Breast epithelium (tissue), 4 donors: ENCODE measurements around the gene LCT. TPM values are rescaled to one million over a fixed set of nuclear protein-coding genes. Genes with fewer than 3 reads are reported as not detected.
"Not testable (repeated sequence)": the region's sequence is repeated elsewhere in the genome, so short reads cannot be mapped to it uniquely, and the experiment has no call there.

Source experiments
- DNase-seq, 2 donors: peaks; one replicate each; pipeline ENCODE4 v3.0.0-alpha.2; 2019; ENCODE audit warnings: low spot score in 2 of 2
- H3K27ac ChIP-seq, 2 donors: fragments of 200-600 bp; sonication (generic) in 1 of 2; one replicate each; pipeline ENCODE4 v1.5.1; 2016 to 2019; ENCODE audit warnings: mild to moderate bottlenecking in 1 of 2
- H3K27me3 ChIP-seq, 2 donors: fragments of 200-600 bp; sonication (generic) in 1 of 2; one replicate each; pipeline versions ENCODE4 v1.5.1 to v1.6.0; 2017 to 2019; ENCODE audit warnings: control low read depth in 1 of 2, mild to moderate bottlenecking in 1 of 2
- H3K36me3 ChIP-seq: fragments of 200-600 bp; one replicate; pipeline ENCODE4 v1.5.1; 2019
- H3K4me1 ChIP-seq, 2 donors: fragments of 200-600 bp; sonication (generic); one replicate each; pipeline ENCODE4 v1.5.1; 2016 to 2019; ENCODE audit warnings: control low read depth in 1 of 2
- H3K4me3 ChIP-seq, 3 donors: fragments of 200-600 bp; sonication (generic); 1 replicate in 2 of 3; 2 replicates in 1 of 3; pipeline ENCODE4 v1.5.1; 2016 to 2019; ENCODE audit warnings: mild to moderate bottlenecking in 3 of 3, moderate library complexity in 2 of 3
- H3K9me3 ChIP-seq, 2 donors: fragments of 200-600 bp; sonication (generic) in 1 of 2; one replicate each; pipeline ENCODE4 v1.5.1; 2016 to 2019; ENCODE audit warnings: control low read depth in 1 of 2
- POLR2A ChIP-seq: fragments of 450-650 bp; IDR thresholded peaks from one replicate; pipeline ENCODE4 v1.6.1; 2016; ENCODE audit warnings: antibody characterized with exemption, mild to moderate bottlenecking, moderate library complexity
- POLR2AphosphoS5 ChIP-seq, 3 donors: sonication (generic); formaldehyde crosslinking; IDR thresholded peaks; one replicate each; pipeline ENCODE4 v1.6.1; 2017; ENCODE audit warnings: antibody characterized with exemption in 3 of 3
- intact Hi-C: fragments of 100-400 bp; cut with DNase I; formaldehyde crosslinking; loops from one replicate; pipeline ENCODE4 v1.15.1; 2023; ENCODE audit warnings: low total_unique reads
- total RNA-seq, 3 donors: library from RNA; depleted of rRNA; stranded (reverse); fragments of >200 nt; gene quantifications; one replicate each; pipeline ENCODE4 v1.1.0, GENCODE V29; 2016
- TF ChIP-seq, protein P1 (sequence below), 3 donors: fragments of 450-650 bp; IDR thresholded peaks; one replicate each; pipeline ENCODE4 v1.5.1; 2016 to 2017; ENCODE audit warnings: antibody characterized with exemption in 3 of 3, mild to moderate bottlenecking in 3 of 3, moderate library complexity in 3 of 3

The LCT gene
- total RNA-seq, 3 donors from 2014 or later: not detected

DNA sequence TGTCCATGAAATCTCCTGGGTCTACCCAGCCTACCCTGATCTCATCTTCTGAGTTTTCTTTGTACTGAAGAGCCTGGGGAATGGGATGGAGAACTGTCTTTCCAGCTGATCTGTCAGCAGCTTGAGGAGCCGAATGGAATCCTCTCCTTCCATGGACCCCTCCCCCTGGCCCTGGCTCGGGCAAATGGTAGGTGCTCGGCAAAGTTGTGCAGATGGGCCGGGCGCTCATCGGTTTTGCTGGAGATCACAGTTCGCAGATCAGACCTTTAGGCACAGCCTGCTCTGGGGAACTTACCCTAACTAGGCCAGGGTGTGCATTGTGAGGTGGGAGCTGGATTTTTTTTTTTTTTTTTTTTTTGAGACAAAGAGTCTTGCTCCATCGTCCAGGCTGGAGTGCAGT is 40.4 kb downstream of the LCT start:
- TF ChIP-seq POLR2A (no peak), POLR2AphosphoS5 (IDR thresholded peaks at IDR 0.05) (no peak)
- Histone ChIP-seq H3K4me3 (no peak overlapping the region), H3K36me3 (no peaks in the 10 kb centered on the region), H3K27me3 (no peaks in the 10 kb centered on the region), H3K9me3 (no peaks in the 10 kb centered on the region), H3K4me1 (no peaks in the 10 kb centered on the region), H3K27ac (no peak overlapping the region)
- no peak for DNase-seq
- intact Hi-C loops: no loop called here

DNA sequence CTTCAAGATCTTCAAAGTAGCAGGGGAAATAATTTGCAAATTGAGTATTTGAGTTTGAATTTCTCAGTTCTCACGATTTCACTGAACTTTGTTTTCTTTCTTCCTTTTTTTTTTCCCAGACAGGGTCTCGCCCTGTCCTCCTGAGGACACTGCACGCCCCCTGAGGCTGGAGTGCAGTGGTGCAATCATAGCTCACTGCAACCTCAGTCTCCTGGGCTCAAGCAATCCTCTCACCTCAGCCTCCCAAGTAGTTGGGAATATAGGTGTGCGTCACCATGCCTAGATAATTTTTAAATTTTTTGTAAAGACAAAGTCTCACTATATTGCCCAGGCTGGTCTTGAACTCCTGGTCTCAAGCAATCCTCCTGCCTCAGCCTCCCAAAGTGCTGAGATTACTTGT is 41.3 kb downstream of the LCT start:
- intact Hi-C loops, H3K27ac ChIP-seq, H3K4me3 ChIP-seq, H3K36me3 ChIP-seq, H3K4me1 ChIP-seq, H3K9me3 ChIP-seq, DNase-seq, H3K27me3 ChIP-seq: not testable (repeated sequence)

- no peak overlapping the region for H3K27ac ChIP-seq
- TF ChIP-seq, protein P1, sequence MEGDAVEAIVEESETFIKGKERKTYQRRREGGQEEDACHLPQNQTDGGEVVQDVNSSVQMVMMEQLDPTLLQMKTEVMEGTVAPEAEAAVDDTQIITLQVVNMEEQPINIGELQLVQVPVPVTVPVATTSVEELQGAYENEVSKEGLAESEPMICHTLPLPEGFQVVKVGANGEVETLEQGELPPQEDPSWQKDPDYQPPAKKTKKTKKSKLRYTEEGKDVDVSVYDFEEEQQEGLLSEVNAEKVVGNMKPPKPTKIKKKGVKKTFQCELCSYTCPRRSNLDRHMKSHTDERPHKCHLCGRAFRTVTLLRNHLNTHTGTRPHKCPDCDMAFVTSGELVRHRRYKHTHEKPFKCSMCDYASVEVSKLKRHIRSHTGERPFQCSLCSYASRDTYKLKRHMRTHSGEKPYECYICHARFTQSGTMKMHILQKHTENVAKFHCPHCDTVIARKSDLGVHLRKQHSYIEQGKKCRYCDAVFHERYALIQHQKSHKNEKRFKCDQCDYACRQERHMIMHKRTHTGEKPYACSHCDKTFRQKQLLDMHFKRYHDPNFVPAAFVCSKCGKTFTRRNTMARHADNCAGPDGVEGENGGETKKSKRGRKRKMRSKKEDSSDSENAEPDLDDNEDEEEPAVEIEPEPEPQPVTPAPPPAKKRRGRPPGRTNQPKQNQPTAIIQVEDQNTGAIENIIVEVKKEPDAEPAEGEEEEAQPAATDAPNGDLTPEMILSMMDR (IDR thresholded peaks at IDR 0.05): no peak
- TF ChIP-seq POLR2A (no peak), POLR2AphosphoS5 (IDR thresholded peaks at IDR 0.05) (no peak)
- no peaks in the 10 kb centered on the region for H3K4me1 ChIP-seq
- DNase-seq: no peak
- intact Hi-C loops: no loop called here
- H3K4me3 ChIP-seq: no peak overlapping the region
- H3K36me3 ChIP-seq: no peaks in the 10 kb centered on the region
- no peaks in the 10 kb centered on the region for H3K27me3 ChIP-seq
- no peaks in the 10 kb centered on the region for H3K9me3 ChIP-seq
Measured at GRCh38 chr2:135792401-135793150, 44.4 kb downstream of the LCT start.

DNA sequence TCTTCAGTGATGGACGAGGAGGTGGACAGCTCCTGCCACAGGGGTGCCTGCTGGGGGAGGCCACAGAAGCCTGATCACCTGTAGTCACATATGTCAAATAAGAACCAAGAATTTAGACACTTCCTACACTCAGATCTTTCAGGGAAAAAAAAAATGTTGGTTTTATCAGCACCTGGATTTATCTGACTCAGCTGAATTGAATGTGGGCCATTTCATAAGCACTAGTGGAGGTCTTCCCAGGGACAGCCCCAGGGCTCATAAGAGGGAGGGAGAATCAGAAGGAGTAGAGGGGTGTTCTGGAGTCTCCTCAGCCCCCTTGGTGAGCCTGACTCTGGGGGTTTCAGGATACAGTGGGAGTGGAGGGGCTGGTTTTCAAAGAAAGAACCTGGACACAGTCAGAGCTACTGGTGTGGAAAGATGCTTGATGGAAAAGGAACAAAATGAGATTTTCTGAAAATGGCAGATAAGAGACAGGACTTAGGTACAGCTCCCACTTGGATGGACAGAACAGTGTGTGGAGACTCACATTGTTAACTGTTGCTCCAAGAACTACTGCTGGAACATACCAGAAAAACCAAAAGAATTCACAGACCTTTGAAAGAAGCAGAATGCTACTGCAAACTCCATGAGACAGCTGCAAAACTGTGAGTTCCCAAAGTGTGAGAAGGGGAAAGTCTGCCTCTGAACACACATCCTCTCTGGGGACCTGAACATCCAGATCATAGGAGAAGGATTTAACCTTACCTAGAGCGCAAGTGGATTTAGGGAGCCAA is 45.4 kb downstream of the LCT start:
- Histone ChIP-seq H3K36me3 (no peaks in the 10 kb centered on the region), H3K27ac (no peak overlapping the region), H3K9me3 (no peaks in the 10 kb centered on the region), H3K27me3 (no peaks in the 10 kb centered on the region), H3K4me1 (no peaks in the 10 kb centered on the region), H3K4me3 (no peak overlapping the region)
- TF ChIP-seq POLR2AphosphoS5 (IDR thresholded peaks at IDR 0.05) (no peak), POLR2A (no peak)
- TF ChIP-seq, protein P1 (IDR thresholded peaks at IDR 0.05): no peak
- intact Hi-C loops: no loop called here
- no peak for DNase-seq

DNA sequence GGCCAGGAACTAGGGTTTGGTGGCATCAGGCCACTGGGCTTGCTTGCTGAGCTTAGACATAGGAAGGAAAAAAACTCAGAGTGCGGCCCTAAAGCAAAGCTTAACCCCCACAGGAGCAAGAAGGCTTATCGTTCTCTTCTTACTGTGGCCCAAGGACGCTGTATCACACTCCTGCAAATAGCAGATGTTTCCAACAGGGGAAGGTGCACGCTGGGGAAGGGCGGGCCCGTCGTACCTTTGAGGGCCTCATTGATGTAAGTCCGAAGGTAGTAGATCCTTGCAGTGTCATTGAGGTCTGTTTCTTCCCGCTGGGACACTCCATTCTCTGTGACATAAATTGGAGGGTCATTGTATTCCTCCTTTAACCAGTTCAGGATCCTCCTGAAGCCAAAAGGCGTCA is 46.6 kb downstream of the LCT start:
- Histone ChIP-seq H3K4me1 (no peaks in the 10 kb centered on the region), H3K36me3 (no peaks in the 10 kb centered on the region), H3K4me3 (no peak overlapping the region), H3K27ac (no peak overlapping the region), H3K27me3 (no peaks in the 10 kb centered on the region), H3K9me3 (peaks cover 0 to 4% of the 10 kb centered on the region in 2 donors)
- DNase-seq: no peak
- no peak for TF ChIP-seq POLR2AphosphoS5 (IDR thresholded peaks at IDR 0.05)
- no peak for TF ChIP-seq POLR2A
- intact Hi-C loops: no loop called here

DNA sequence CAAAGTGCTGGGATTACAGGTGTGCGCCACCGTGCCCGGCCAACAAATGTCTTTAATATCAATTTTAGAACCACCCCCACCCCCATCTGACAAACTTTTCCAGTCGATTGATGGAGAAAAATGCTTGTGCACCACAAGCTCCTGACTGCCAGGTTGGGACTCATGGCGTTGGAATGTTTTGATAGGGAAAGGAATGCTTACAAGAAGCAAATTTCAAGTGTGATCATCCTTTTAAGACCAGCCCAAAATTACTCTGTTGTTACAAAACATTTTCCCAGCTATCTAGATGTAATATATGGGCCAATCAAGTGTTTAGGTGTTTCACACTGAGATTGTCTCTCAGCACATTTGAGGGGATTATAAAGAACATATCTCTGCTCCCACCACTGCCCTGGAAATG is 50.2 kb downstream of the LCT start:
- Histone ChIP-seq H3K4me1 (no peaks in the 10 kb centered on the region), H3K27me3 (no peaks in the 10 kb centered on the region), H3K9me3 (peaks cover 0 to 4% of the 10 kb centered on the region in 2 donors), H3K27ac (no peak overlapping the region), H3K4me3 (no peak overlapping the region), H3K36me3 (no peaks in the 10 kb centered on the region)
- TF ChIP-seq POLR2A (no peak), POLR2AphosphoS5 (IDR thresholded peaks at IDR 0.05) (no peak)
- TF ChIP-seq, protein P1 (IDR thresholded peaks at IDR 0.05): no peak
- intact Hi-C loops: no loop called here
- no peak for DNase-seq
